ENCODE data around the gene NTM.

NTM gene

DNA sequence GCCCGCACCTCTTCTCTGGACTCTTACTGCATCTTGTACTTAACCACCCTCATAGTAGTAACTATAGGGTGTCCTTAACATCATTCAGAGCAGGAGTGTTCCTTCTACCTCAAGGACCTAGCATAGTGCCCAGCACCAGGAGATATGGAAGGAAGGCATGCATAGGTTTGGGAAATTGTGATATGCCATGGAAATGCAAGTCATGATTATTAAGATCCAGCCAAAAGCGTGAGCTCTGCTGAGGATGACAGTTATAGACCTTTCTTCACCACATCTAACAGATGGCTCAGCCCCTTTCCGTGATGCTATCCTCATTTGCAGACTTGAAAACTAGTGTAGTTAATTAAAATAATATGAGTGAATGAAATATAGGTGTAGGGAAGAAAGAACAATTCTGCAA lies 746.1 kb downstream of the NTM start:
- no peak for DNase-seq (ENCODE audit: low read depth)

GRCh38 chr11:132118661-132119060 lies 748.2 kb downstream of the NTM start:
- DNase-seq (ENCODE audit: low read depth): no peak

DNA sequence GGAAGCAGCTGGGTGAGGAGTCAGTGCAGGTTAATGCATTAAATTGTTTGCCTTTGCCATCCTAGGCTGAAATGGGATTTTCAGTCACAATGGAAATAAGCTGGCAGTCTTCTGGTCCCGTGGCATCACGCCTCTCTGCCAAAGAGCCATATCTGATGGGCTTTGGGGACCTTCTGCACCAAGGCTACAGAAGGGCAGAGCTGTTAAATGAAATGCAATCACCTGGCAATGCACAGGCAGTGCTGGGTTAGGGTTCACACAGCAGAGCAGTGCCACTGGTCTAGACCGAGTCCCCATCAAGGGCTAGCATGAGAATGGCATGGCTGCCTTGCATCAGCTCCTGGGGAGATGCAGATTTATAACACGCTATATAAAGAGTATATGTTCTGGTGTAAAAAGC lies 749.2 kb downstream of the NTM start:
- DNase-seq (ENCODE audit: low read depth): no peak

DNA sequence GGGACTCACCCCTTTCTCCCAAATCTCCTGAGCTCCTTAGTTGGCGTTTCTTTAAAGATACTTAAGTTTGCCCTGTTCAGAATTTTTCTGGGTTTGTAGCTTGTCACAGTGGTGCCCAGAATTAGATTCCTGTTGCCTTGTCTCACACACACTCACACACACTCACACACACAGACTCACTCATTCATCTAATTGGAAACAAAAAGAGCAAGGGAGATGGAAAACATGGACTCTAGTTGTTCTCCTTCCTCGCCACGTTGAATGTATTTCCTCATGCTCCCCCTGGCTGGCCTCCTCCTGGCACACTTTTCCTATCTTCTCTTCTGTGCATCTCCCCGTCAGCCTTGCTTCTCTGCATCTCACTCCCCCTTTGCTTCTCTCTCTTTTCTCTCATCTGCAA lies 752.3 kb downstream of the NTM start:
- no peak for DNase-seq (ENCODE audit: low read depth)

GRCh38 chr11:132123449-132123848 lies 753.0 kb downstream of the NTM start:
- no peak for DNase-seq (ENCODE audit: low read depth)

- no peak for DNase-seq (ENCODE audit: low read depth)
These were observed 753.7 kb downstream of the NTM start for GRCh38 chr11:132123854-132124835.

DNA sequence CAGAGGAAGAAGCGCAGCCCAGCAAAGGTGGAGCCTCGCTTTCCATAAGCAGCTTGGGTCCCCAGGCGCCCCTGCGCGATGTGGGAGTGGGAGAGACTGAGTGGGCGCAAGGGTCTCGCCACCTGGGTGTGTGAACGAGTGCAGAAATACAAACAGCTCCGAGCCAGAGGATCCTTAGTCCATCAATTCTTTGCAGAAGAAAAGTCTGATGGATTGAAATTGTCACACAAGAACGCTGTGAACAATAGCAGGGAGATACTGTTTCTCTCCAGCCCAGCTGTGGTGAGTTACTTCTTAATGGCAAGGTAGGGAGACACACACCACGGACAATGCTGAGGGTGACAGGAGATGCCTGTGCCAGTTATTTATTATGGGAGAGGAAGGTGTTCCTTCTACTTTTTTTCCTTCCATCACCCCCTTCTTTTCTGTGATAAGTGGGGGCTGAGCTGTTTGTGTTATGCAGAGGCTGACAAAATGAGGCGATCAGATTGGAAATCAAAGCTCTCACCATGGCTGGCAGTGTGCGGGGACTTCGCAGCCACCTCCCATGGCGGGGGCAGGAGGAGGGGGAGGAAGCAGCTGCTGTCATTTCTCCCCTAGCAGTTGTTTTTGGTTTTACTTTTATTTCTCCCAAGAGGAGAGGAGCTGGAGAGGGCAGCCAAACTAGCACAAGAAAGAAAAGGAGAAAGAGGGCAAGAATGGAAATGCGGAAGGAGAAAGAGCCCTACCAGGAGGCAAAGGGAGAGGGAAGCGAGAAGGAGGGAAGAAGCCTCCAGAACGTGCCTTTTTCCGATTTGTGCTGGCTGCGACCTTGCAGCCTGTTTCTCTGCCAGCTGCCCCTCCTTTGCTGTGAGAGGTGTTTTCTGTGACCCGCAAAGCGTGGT lies 755.8 kb downstream of the NTM start:
- no peak for DNase-seq (ENCODE audit: low read depth)

DNA sequence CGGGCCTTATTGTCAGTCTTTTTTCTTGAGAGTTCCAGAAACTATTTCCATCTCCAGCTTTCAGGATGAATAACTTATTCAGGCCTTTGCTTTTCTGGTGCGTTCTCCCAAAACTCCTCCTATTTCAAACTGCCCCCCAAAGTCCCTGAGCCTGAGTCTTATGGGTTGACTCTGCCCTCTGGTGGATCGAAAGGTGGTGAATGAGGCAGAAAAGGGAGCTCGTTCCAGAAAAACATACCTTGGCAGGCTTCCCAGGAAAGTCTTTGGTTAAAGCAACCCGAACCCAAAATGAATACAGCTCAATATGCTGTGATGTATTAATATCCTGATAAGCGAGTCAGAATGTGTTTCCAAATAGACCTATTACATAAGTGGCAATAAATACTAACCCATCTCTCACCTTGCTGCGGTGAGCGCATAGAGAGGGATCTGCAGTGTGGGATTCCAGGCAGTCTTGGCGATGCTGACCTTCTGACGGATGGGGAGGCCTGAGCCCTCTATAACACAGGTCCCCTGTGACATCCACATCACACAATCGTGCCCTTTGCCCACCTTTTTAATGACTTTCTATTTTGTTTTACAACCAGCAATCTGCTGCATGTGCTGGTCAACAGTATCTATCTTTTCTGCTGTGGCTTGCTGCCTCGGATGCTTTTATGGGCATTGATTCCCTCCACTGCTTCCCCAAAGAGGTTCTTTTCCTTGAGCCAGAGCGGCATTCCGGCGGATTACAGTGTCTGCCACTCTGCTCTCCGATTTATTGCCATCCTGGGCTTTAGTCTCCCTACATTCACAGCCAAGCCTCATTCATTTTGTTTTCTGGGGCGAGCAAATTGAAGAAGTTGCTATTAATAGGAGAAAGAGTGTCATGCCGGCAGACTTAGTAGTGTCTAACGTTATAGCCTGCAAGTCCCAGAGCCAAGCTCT lies 756.8 kb downstream of the NTM start:
- DNase-seq (ENCODE audit: low read depth): no peak

DNA sequence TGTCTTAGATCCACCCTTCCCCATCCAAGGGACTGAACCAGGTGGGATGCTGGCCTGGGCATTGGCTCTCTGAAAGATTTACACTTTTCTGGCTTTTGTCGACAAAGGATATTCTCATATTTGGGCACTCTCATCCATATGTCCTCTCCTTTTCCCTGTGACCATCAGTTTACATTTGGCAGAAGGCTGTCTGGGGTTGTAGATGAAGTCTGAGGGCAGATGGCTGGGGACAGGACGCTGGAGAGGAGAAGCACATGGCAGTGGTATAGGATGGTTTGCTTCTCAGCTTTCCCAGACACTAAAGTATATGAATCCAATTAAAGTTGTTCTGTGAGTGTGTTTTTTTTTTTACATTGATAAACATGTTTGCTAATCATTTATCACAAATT lies 757.5 kb downstream of the NTM start:
- no peak for DNase-seq (ENCODE audit: low read depth)

- no peak for DNase-seq (ENCODE audit: low read depth)
These were observed 760.6 kb downstream of the NTM start for GRCh38 chr11:132131047-132131446.

- no peak for DNase-seq (ENCODE audit: low read depth)
These were observed 761.5 kb downstream of the NTM start for GRCh38 chr11:132131961-132132360.

GRCh38 chr11:132134322-132134721 lies 763.9 kb downstream of the NTM start:
- no peak for DNase-seq (ENCODE audit: low read depth)

DNA sequence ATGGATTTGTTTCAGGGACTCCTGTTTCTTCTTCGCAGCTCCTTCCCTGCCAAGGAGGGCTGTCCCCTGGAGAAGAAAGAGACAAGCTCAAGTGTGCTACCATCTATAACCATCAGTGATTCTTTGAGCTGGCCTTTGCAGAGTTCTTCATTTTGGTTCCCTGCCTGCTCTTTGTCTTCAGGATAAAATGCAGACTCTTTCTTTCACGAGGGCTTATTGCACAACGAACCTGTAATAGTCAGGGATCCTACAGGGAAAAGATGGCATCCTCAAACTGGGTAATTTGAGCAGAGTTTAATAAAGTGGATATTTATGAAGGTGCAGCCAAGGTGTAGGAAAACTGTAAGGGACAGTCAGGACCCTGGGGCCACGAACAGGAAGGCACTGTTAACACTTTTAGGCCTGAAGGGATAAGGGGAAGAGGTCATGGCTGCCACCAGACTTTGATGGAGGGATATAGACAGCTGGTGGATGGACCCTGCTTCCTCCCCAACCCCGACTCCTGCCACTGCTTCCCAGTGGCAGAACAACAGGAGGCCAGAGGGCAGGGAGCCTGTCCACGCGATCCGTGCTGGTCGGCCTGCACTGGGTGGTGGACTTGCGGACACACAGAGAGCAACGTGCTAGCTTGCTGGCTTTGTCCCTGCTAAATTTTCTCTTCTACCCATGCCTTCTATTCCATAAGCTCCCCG lies 767.0 kb downstream of the NTM start:
- DNase-seq (ENCODE audit: low read depth): no peak

GRCh38 chr11:132137981-132138313 lies 767.5 kb downstream of the NTM start:
- no peak for DNase-seq (ENCODE audit: low read depth)

GRCh38 chr11:132139181-132139580 lies 768.8 kb downstream of the NTM start:
- no peak for DNase-seq (ENCODE audit: low read depth)

- DNase-seq (ENCODE audit: low read depth): no peak
These were observed 769.6 kb downstream of the NTM start for GRCh38 chr11:132140056-132140455.

- no peak for DNase-seq (ENCODE audit: low read depth)
These were observed 771.7 kb downstream of the NTM start for GRCh38 chr11:132142121-132142520.

DNA sequence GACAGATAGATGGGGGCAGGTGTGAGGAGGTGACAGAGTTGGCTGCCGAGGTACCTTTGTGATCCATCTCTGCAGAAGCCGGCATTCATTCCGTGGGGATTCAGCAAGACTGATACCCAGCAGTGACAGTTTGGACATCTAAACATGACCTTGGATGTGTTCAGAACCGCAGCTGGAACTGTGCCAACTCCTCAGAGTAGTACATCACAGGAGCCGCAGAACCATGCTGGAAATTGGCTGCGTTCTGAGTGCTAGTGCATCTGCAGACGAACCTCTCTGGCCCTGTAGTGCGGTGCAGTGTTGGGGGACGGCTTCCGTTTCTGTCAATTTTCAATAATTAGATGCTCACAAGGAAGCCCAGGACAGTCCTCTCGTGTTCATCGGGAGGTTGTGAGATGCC lies 772.1 kb downstream of the NTM start:
- no peak for DNase-seq (ENCODE audit: low read depth)

DNA sequence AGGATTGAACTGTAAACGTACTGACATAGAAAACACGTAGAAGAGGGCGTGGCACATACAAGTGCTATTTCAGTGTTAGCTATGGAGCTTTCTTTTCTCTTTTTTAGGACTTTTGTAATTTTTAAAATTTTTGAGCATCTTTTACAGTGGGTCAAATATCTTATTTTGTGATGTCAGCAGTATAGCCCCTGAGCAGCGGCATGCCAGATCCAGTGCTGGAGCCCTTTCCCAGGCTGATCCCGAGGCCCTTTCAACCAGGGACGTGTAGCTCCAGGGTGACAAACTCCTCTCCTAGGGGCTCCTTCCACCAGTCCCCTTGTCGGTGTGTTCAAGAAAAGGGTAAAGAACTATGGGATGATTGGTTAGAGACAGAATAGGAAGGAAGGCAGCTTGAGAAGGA lies 777.0 kb downstream of the NTM start:
- DNase-seq (ENCODE audit: low read depth): no peak

DNA sequence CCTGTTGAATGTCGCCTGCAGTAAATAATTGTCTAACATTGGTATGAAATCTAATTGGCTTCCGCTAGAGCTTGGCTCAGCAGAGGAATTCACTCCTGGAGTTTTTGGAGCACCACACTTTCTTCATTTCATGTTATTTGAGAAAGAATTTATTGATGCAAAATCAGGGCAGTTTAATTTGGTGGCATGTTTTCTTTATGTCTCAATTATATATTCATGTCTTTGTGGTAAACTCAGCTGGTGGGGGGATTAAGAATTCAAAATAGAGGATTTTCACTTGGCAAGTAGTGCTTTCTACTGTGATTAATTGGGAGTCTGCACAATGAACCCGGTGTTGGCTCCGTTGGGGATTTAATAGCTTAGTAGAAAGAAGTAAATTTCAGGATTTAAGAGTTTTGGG lies 784.4 kb downstream of the NTM start:
- DNase-seq (ENCODE audit: low read depth): no peak

DNA sequence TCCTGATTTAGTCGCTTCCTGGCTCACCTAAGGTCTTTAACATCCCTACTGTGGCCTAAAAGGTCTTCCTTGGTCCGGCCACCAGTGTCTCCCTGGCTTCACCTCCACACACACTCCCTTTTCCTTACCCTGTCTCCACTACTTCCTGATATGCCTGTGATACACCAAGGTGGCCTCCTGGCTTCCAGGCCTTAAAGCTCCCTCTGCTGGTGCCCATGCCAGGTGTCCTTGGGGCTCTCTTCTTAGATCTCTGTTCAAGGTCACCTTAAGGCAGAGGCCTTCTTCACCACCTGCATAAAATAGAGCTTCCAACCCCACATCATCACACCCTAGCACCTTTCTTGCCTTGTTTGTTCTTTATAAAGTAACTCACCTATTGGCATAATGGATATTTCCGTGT lies 787.7 kb downstream of the NTM start:
- no peak for DNase-seq (ENCODE audit: low read depth)

Data from stimulated activated CD8-positive, alpha-beta memory T cell treated with anti-CD3 and anti-CD28 coated beads, Interleukin-12 subunit alpha, Interleukin-12 subunit beta, amount 100 ng/mL, for 4 hours (primary cell).